Suprapubic skin (tissue), 4 donors: Measurements from ENCODE around the gene DDX28. TPM values are rescaled to one million over a fixed set of nuclear protein-coding genes. Genes with fewer than 3 reads are reported as not detected.
A peak's percentile ranks its signal among the peaks of the same experiment; 100 is the strongest.
"Not testable (repeated sequence)": the region's sequence is repeated elsewhere in the genome, so short reads cannot be mapped to it uniquely, and the experiment has no call there.

ENCODE experiments used
- DNase-seq, 2 donors: peaks; one replicate each; pipeline ENCODE4 v3.0.0-alpha.2; 2019; ENCODE audit warnings: low spot score in 2 of 2
- H3K27ac ChIP-seq: fragments of 200-600 bp; sonication (generic); one replicate; pipeline ENCODE4 v1.5.1; 2019
- H3K27me3 ChIP-seq: fragments of 200-600 bp; sonication (generic); one replicate; pipeline ENCODE4 v1.5.1; 2019
- H3K36me3 ChIP-seq: fragments of 200-600 bp; sonication (generic); one replicate; pipeline ENCODE4 v1.5.1; 2019
- H3K4me1 ChIP-seq: fragments of 200-600 bp; sonication (generic); one replicate; pipeline ENCODE4 v1.5.1; 2019
- H3K4me3 ChIP-seq: fragments of 200-600 bp; sonication (generic); one replicate; pipeline ENCODE4 v1.5.1; 2019; ENCODE audit warnings: mild to moderate bottlenecking
- H3K9me3 ChIP-seq: fragments of 200-600 bp; sonication (generic); one replicate; pipeline ENCODE4 v1.5.1; 2019
- EP300 ChIP-seq: sonication (generic); formaldehyde crosslinking; IDR thresholded peaks from one replicate; pipeline ENCODE4 v1.6.1; 2017; ENCODE audit warnings: antibody characterized with exemption
- POLR2A ChIP-seq, 2 donors: fragments of 450-650 bp; IDR thresholded peaks; one replicate each; pipeline ENCODE4 v1.6.1; 2017; ENCODE audit warnings: antibody characterized with exemption in 2 of 2, mild to moderate bottlenecking in 2 of 2, moderate library complexity in 2 of 2
- POLR2AphosphoS5 ChIP-seq, 3 donors: sonication (generic); formaldehyde crosslinking; IDR thresholded peaks; one replicate each; pipeline ENCODE4 v1.6.1; 2017; ENCODE audit warnings: antibody characterized with exemption in 3 of 3
- WGBS: methylation state at CpG from one replicate; pipeline ENCODE4 v1.1.5; 2018; 5-methylcytosine and 5-hydroxymethylcytosine counted together
- total RNA-seq, 4 donors: library from RNA; depleted of rRNA; stranded (reverse); fragments of >200 nt; gene quantifications; one replicate each; pipeline ENCODE4 v1.1.0, GENCODE V29; 2016
- TF ChIP-seq, protein P1 (sequence below), 2 donors: fragments of 200-600 bp in 1 of 2; fragments of 450-650 bp in 1 of 2; sonication (generic) in 1 of 2; IDR thresholded peaks; one replicate each; pipeline ENCODE4 v1.5.1; 2016 to 2019; ENCODE audit warnings: antibody characterized with exemption in 2 of 2, mild to moderate bottlenecking in 1 of 2, moderate library complexity in 1 of 2

Gene DDX28
- total RNA-seq, 4 donors from 2014 or later: 9.0 to 22.5 (median 13.0) TPM

DNA sequence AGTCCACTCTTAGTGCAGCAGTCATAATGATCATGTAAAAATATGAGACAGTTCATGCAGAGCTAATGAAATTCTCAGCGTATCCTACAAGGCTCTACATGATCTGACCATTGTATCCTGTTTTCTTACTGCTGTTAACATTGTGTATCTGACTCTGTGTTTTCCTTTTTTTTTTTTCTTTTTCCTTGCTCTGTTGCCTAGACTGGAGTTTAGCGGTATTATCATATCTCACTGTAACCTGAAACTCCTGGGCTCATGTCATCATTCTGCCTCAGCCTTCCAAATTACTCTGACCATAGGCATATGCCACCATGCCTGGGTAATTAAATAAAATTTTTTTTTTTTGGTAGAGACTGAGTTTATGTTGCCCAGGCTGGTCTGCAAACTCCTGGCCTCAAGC, 12.2 kb upstream of the DDX28 start:
- no peak overlapping the region for H3K4me3 ChIP-seq
- DNase-seq: no peak

DNA sequence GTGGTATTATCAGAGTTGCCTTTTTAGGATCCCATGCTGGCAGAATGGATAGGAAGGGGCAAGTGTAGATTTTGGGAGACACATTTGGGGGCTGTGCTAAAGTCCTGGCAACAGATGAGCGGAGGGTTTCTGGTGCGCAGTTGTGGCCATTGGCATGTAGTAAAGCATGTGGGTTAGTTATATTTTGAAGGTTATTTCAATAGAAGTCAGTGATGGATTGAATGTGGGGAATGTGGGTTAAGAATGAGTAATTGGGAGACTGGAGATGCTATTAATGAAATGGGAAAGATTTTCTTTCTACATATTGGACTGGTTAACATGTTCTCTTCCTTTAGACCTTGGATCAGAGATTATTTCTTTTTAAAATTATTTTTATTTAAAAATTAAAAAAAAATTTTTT, 10.1 kb upstream of the DDX28 start:
- Histone ChIP-seq H3K27ac (no peak overlapping the region), H3K4me3 (no peak overlapping the region), H3K9me3 (no peaks in the 10 kb centered on the region), H3K27me3 (no peaks in the 10 kb centered on the region), H3K4me1 (peaks cover 8% of the 10 kb centered on the region), H3K36me3 (peaks cover 8% of the 10 kb centered on the region)
- DNase-seq: no peak
- 100% methylated on average over 2 of the region's 2 CpGs for WGBS
- TF ChIP-seq, protein P1, sequence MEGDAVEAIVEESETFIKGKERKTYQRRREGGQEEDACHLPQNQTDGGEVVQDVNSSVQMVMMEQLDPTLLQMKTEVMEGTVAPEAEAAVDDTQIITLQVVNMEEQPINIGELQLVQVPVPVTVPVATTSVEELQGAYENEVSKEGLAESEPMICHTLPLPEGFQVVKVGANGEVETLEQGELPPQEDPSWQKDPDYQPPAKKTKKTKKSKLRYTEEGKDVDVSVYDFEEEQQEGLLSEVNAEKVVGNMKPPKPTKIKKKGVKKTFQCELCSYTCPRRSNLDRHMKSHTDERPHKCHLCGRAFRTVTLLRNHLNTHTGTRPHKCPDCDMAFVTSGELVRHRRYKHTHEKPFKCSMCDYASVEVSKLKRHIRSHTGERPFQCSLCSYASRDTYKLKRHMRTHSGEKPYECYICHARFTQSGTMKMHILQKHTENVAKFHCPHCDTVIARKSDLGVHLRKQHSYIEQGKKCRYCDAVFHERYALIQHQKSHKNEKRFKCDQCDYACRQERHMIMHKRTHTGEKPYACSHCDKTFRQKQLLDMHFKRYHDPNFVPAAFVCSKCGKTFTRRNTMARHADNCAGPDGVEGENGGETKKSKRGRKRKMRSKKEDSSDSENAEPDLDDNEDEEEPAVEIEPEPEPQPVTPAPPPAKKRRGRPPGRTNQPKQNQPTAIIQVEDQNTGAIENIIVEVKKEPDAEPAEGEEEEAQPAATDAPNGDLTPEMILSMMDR (IDR thresholded peaks at IDR 0.05): no peak
- TF ChIP-seq POLR2A (IDR thresholded peaks at IDR 0.05) (no peak), EP300 (no peak), POLR2AphosphoS5 (IDR thresholded peaks at IDR 0.05) (no peak)

More for the DNA sequence above, 12.2 kb upstream of the DDX28 start:
- TF ChIP-seq POLR2AphosphoS5 (IDR thresholded peaks at IDR 0.05) (no peak), EP300 (no peak), POLR2A (IDR thresholded peaks at IDR 0.05) (no peak)
- TF ChIP-seq, protein P1 (IDR thresholded peaks at IDR 0.05): no peak
- H3K4me1 ChIP-seq: peaks cover 8% of the 10 kb centered on the region
- H3K9me3 ChIP-seq: no peaks in the 10 kb centered on the region
- no peak overlapping the region for H3K27ac ChIP-seq
- H3K36me3 ChIP-seq: peaks cover 8% of the 10 kb centered on the region
- WGBS: 93% methylated on average over 2 of the region's 2 CpGs
- H3K27me3 ChIP-seq: no peaks in the 10 kb centered on the region

DNA sequence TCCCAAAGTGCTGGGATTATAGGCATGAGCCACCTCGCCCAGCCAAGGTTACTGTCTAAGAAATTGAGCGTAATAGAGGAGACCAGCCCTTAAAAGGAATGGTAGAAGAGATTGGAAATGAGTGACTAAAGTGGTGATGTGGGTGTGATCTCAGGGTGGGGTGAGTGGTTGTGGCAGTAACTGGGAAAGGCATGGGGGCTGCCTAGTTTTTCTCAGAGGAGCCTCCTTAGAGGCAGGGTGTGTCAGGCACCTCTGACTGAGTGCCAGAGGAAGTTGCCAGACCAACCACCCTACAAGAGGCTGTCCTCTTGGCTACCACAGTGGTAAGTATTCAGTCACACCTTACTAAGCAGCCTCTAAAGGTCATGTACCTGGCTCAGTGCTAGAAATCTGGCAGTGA, 8.9 kb upstream of the DDX28 start:
- no peak for DNase-seq
- H3K27ac ChIP-seq: no peak overlapping the region
- peaks cover 14% of the 10 kb centered on the region for H3K36me3 ChIP-seq
- no peaks in the 10 kb centered on the region for H3K9me3 ChIP-seq
- H3K4me1 ChIP-seq: peaks cover 8% of the 10 kb centered on the region
- no peak for TF ChIP-seq POLR2AphosphoS5 (IDR thresholded peaks at IDR 0.05)
- TF ChIP-seq, protein P1 (IDR thresholded peaks at IDR 0.05): no peak
- TF ChIP-seq EP300: no peak
- TF ChIP-seq POLR2A (IDR thresholded peaks at IDR 0.05): no peak
- WGBS: 60% methylated on average over 2 of the region's 2 CpGs
- no peaks in the 10 kb centered on the region for H3K27me3 ChIP-seq
- H3K4me3 ChIP-seq: no peak overlapping the region

DNA sequence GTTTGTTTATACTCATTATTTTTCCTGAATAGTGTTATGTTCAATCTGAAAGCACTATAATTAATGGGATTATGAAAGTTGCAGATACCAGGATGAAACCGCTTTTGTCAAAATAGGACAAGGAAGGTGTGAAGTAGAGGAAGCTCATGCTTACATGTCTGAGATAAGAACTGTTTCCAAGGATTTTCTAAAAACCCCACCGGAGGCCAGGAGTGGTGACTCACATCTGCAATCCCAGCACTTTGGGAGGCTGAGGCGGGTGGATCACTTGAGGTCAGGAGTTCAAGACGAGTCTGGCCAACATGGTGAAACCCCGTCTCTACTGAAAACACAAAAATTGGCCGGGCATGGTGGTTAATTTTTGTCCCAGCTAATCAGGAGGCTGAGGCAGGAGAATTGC, 7.1 kb upstream of the DDX28 start:
- 66% methylated on average over 6 of the region's 6 CpGs for WGBS
- not testable (repeated sequence) for H3K9me3 ChIP-seq, DNase-seq, H3K27ac ChIP-seq, H3K36me3 ChIP-seq, H3K27me3 ChIP-seq, H3K4me3 ChIP-seq, H3K4me1 ChIP-seq

DNA sequence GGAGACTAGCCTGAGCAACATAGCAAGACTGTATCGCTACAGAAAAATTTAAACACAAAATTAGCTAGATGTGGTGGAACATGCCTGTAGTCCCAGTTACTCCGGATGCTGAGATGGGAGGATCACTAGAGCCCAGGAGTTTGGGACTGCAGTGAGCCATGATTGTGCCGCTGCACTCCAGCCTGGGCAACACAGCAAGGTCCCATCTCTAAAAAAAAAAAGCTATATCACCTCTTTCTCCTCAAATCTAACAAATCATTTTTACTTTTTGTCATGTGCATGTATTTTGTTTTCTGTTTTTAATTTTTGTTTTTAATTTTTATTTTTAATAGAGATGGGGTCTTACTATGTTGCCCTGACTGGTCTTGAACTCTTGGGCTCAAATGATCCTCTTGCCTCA, 6.0 kb upstream of the DDX28 start:
- H3K27ac ChIP-seq: no peak overlapping the region
- no peak overlapping the region for H3K4me3 ChIP-seq
- H3K36me3 ChIP-seq: peaks cover 9% of the 10 kb centered on the region
- H3K4me1 ChIP-seq: peaks cover 14% of the 10 kb centered on the region
- no peak for TF ChIP-seq EP300
- no peak for TF ChIP-seq POLR2A (IDR thresholded peaks at IDR 0.05)
- TF ChIP-seq, protein P1 (IDR thresholded peaks at IDR 0.05): no peak
- no peak for TF ChIP-seq POLR2AphosphoS5 (IDR thresholded peaks at IDR 0.05)
- H3K27me3 ChIP-seq: no peaks in the 10 kb centered on the region
- 96% methylated on average over 3 of the region's 3 CpGs for WGBS
- no peak for DNase-seq
- no peaks in the 10 kb centered on the region for H3K9me3 ChIP-seq

DNA sequence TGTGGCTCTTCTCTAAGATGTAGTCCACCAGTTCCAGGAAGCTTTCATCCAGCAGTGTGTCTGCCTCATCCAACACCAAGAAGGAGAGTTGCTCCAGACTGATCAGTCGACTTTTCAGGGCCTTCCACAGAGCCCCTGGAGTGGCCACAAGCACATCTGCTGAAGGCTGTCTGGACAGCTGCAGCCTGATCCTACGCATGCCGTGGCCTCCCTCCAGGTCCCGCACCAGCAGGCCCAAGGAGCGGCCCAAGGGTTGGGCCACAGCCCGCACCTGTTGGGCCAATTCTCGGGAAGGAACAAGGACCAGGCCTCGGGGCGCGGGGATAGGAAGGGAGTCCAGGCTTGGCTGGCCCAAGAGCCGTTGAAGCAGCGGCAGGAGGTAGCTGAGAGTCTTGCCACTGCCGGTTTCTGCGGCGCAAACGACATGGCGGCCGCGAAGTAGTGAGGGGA, 729 bp downstream of the DDX28 start:
- H3K27ac ChIP-seq: peak overlapping the region; percentile 85
- no peak for DNase-seq
- no peaks in the 10 kb centered on the region for H3K27me3 ChIP-seq
- H3K4me1 ChIP-seq: peaks cover 30% of the 10 kb centered on the region
- no peak for TF ChIP-seq POLR2A (IDR thresholded peaks at IDR 0.05)
- TF ChIP-seq POLR2AphosphoS5 (IDR thresholded peaks at IDR 0.05): no peak
- TF ChIP-seq, protein P1 (IDR thresholded peaks at IDR 0.05): no peak
- H3K36me3 ChIP-seq: peaks cover 7% of the 10 kb centered on the region
- H3K9me3 ChIP-seq: no peaks in the 10 kb centered on the region
- H3K4me3 ChIP-seq: peak overlapping the region; percentile 90
- WGBS: 13% methylated on average over 10 of the region's 19 CpGs
